ENCODE data around the gene PLA2G6.

Gene PLA2G6

DNA sequence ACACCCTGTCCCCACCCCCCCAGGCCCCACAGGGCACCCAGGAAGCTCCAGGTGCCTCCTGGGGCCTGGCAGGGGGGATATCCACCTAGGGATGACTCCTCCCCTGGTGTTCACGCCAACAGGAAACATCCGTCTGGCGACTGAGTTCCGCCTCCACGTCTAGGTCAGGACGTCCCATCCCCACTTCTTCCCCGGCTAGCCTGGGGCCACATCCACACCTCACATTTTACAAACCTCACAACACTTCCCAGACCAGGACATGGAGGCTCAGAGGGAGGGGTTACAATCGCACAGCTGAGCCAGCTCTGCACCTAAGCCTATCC, 41.1 kb upstream of the PLA2G6 start:
- TF ChIP-seq SIN3A (IDR thresholded peaks at IDR 0.05; ENCODE audit: borderline replicate concordance, insufficient read depth, low read length) = no peak
- TF ChIP-seq TAF1 (IDR thresholded peaks at IDR 0.05; ENCODE audit: borderline replicate concordance, insufficient read depth, low read length) = no peak
- peak; percentile 23 for TF ChIP-seq FOXP2 (optimal IDR thresholded peaks at IDR 0.05; ENCODE audit: borderline replicate concordance, extremely low read depth, extremely low read length, insufficient read depth)

DNA sequence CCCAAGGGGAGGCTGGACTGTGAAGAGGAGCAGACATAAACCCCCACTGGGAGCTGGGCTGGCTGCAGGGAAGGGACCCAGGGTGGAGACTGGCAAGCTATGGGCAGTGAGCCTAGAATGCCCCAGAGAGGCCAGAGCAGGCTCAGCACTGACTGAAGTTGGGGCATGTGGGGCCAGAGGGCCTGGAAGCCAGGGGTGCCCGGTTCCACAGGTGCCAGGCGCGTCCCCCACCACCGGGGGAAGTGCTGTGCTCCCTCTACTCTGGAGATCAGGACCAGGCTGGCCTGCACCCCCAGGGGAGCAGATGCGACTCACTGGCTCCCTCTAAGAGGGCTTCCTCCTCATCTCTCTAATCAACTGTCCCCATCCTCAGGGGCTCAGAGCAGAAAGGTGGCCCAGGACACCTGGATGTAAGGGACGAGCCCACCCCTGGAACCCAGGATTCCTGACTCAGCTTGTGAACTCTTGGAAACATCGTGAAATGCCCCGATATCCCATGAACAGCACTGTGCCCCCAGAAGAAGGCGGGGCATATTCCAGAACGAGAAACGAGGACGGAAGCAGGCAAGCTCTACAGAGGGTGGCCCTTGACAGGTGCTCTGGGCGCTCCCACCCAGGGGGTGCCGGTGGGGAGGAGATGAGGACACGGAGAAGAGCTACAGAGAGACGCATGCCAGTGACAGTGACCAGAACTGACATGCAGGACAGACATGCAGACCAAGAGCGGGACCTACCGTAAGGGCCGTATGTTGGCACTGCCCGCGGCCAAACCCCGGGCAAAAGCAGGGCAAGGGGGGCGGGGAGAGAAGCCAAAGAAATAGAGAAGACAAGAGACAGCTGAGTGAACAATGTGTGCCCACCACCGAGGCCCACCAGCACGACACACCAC, 40.5 kb upstream of the PLA2G6 start:
- TF ChIP-seq POLR2AphosphoS5 (IDR thresholded peaks at IDR 0.05; ENCODE audit: low read depth, low read length) (no peak), TAF1 (IDR thresholded peaks at IDR 0.05; ENCODE audit: borderline replicate concordance, insufficient read depth, low read length) (no peak), FOXP2 (optimal IDR thresholded peaks at IDR 0.05; ENCODE audit: borderline replicate concordance, extremely low read depth, extremely low read length, insufficient read depth) (no peak), SIN3A (IDR thresholded peaks at IDR 0.05; ENCODE audit: borderline replicate concordance, insufficient read depth, low read length) (no peak)
- TF ChIP-seq, protein P1, sequence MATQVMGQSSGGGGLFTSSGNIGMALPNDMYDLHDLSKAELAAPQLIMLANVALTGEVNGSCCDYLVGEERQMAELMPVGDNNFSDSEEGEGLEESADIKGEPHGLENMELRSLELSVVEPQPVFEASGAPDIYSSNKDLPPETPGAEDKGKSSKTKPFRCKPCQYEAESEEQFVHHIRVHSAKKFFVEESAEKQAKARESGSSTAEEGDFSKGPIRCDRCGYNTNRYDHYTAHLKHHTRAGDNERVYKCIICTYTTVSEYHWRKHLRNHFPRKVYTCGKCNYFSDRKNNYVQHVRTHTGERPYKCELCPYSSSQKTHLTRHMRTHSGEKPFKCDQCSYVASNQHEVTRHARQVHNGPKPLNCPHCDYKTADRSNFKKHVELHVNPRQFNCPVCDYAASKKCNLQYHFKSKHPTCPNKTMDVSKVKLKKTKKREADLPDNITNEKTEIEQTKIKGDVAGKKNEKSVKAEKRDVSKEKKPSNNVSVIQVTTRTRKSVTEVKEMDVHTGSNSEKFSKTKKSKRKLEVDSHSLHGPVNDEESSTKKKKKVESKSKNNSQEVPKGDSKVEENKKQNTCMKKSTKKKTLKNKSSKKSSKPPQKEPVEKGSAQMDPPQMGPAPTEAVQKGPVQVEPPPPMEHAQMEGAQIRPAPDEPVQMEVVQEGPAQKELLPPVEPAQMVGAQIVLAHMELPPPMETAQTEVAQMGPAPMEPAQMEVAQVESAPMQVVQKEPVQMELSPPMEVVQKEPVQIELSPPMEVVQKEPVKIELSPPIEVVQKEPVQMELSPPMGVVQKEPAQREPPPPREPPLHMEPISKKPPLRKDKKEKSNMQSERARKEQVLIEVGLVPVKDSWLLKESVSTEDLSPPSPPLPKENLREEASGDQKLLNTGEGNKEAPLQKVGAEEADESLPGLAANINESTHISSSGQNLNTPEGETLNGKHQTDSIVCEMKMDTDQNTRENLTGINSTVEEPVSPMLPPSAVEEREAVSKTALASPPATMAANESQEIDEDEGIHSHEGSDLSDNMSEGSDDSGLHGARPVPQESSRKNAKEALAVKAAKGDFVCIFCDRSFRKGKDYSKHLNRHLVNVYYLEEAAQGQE (IDR thresholded peaks at IDR 0.05; ENCODE audit: insufficient read depth in 1 of 2, low read depth in 2 of 2, low read length in 2 of 2) = no peak

GRCh38 chr22:38221407-38221806, 39.8 kb upstream of the PLA2G6 start:
- TF ChIP-seq TAF1 (IDR thresholded peaks at IDR 0.05; ENCODE audit: borderline replicate concordance, insufficient read depth, low read length) = no peak
- TF ChIP-seq SIN3A (IDR thresholded peaks at IDR 0.05; ENCODE audit: borderline replicate concordance, insufficient read depth, low read length) = no peak
- TF ChIP-seq FOXP2 (optimal IDR thresholded peaks at IDR 0.05; ENCODE audit: borderline replicate concordance, extremely low read depth, extremely low read length, insufficient read depth) = no peak
- TF ChIP-seq, protein P1 (IDR thresholded peaks at IDR 0.05; ENCODE audit: insufficient read depth in 1 of 2, low read depth in 2 of 2, low read length in 2 of 2) = no peak
- no peak for TF ChIP-seq POLR2AphosphoS5 (IDR thresholded peaks at IDR 0.05; ENCODE audit: low read depth, low read length)

- TF ChIP-seq FOXP2 (optimal IDR thresholded peaks at IDR 0.05; ENCODE audit: borderline replicate concordance, extremely low read depth, extremely low read length, insufficient read depth) = no peak
- TF ChIP-seq POLR2AphosphoS5 (IDR thresholded peaks at IDR 0.05; ENCODE audit: low read depth, low read length) = no peak
- no peak for TF ChIP-seq SIN3A (IDR thresholded peaks at IDR 0.05; ENCODE audit: borderline replicate concordance, insufficient read depth, low read length)
- no peak for TF ChIP-seq TAF1 (IDR thresholded peaks at IDR 0.05; ENCODE audit: borderline replicate concordance, insufficient read depth, low read length)
Measured at GRCh38 chr22:38220653-38221386, 39.2 kb upstream of the PLA2G6 start.

DNA sequence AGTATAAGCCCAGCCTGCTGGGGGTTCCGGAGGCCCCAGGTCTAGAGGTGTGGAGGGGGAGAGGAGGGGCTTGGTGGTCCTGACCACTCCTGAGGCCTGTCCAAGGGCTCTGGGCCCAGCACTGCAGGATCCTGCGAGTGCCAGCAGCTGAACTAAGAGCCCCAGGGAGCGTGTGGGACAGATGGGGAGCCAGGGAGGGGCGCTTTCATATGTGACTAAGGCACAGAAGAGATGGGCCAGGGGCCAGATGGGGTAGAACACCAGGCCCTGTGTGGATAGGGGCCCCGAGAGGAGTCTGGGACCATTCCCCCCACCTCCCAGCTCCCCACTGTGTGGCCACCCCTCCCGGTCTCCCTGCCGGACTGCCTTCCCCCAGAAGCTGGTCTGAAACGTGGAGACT, 38.5 kb upstream of the PLA2G6 start:
- TF ChIP-seq FOXP2 (optimal IDR thresholded peaks at IDR 0.05; ENCODE audit: borderline replicate concordance, extremely low read depth, extremely low read length, insufficient read depth) (no peak), TAF1 (IDR thresholded peaks at IDR 0.05; ENCODE audit: borderline replicate concordance, insufficient read depth, low read length) (no peak), SIN3A (IDR thresholded peaks at IDR 0.05; ENCODE audit: borderline replicate concordance, insufficient read depth, low read length) (no peak), POLR2AphosphoS5 (IDR thresholded peaks at IDR 0.05; ENCODE audit: low read depth, low read length) (no peak)
- TF ChIP-seq, protein P1 (IDR thresholded peaks at IDR 0.05; ENCODE audit: insufficient read depth in 1 of 2, low read depth in 2 of 2, low read length in 2 of 2) = no peak
